Breast epithelium (tissue), 4 donors: ENCODE measurements around the gene SLC30A1. TPM values are rescaled to one million over a fixed set of nuclear protein-coding genes. Genes with fewer than 3 reads are reported as not detected.
"Not testable (repeated sequence)": the region's sequence is repeated elsewhere in the genome, so short reads cannot be mapped to it uniquely, and the experiment has no call there.

Experiments
- DNase-seq, 2 donors: peaks; one replicate each; pipeline ENCODE4 v3.0.0-alpha.2; 2019; ENCODE audit warnings: low spot score in 2 of 2
- H3K27ac ChIP-seq, 2 donors: fragments of 200-600 bp; sonication (generic) in 1 of 2; one replicate each; pipeline ENCODE4 v1.5.1; 2016 to 2019; ENCODE audit warnings: mild to moderate bottlenecking in 1 of 2
- H3K27me3 ChIP-seq, 2 donors: fragments of 200-600 bp; sonication (generic) in 1 of 2; one replicate each; pipeline versions ENCODE4 v1.5.1 to v1.6.0; 2017 to 2019; ENCODE audit warnings: control low read depth in 1 of 2, mild to moderate bottlenecking in 1 of 2
- H3K36me3 ChIP-seq: fragments of 200-600 bp; one replicate; pipeline ENCODE4 v1.5.1; 2019
- H3K4me1 ChIP-seq, 2 donors: fragments of 200-600 bp; sonication (generic); one replicate each; pipeline ENCODE4 v1.5.1; 2016 to 2019; ENCODE audit warnings: control low read depth in 1 of 2
- H3K4me3 ChIP-seq, 3 donors: fragments of 200-600 bp; sonication (generic); 1 replicate in 2 of 3; 2 replicates in 1 of 3; pipeline ENCODE4 v1.5.1; 2016 to 2019; ENCODE audit warnings: mild to moderate bottlenecking in 3 of 3, moderate library complexity in 2 of 3
- H3K9me3 ChIP-seq, 2 donors: fragments of 200-600 bp; sonication (generic) in 1 of 2; one replicate each; pipeline ENCODE4 v1.5.1; 2016 to 2019; ENCODE audit warnings: control low read depth in 1 of 2
- CTCF ChIP-seq, 3 donors: fragments of 450-650 bp; IDR thresholded peaks; one replicate each; pipeline ENCODE4 v1.5.1; 2016 to 2017; ENCODE audit warnings: antibody characterized with exemption in 3 of 3, mild to moderate bottlenecking in 3 of 3, moderate library complexity in 3 of 3
- POLR2A ChIP-seq: fragments of 450-650 bp; IDR thresholded peaks from one replicate; pipeline ENCODE4 v1.6.1; 2016; ENCODE audit warnings: antibody characterized with exemption, mild to moderate bottlenecking, moderate library complexity
- POLR2AphosphoS5 ChIP-seq, 3 donors: sonication (generic); formaldehyde crosslinking; IDR thresholded peaks; one replicate each; pipeline ENCODE4 v1.6.1; 2017; ENCODE audit warnings: antibody characterized with exemption in 3 of 3
- intact Hi-C: fragments of 100-400 bp; cut with DNase I; formaldehyde crosslinking; loops from one replicate; pipeline ENCODE4 v1.15.1; 2023; ENCODE audit warnings: low total_unique reads
- total RNA-seq, 3 donors: library from RNA; depleted of rRNA; stranded (reverse); fragments of >200 nt; gene quantifications; one replicate each; pipeline ENCODE4 v1.1.0, GENCODE V29; 2016

SLC30A1 gene
- total RNA-seq, 3 donors from 2014 or later, result 16.1 to 21.2 (median 16.3) TPM

GRCh38 chr1:211546543-211546942 is 32.4 kb downstream of the SLC30A1 start:
- H3K27me3 ChIP-seq, result no peaks in the 10 kb centered on the region
- TF ChIP-seq POLR2AphosphoS5 (IDR thresholded peaks at IDR 0.05), result no peak
- TF ChIP-seq CTCF (IDR thresholded peaks at IDR 0.05), result no peak
- TF ChIP-seq POLR2A, result no peak
- no peak overlapping the region for H3K27ac ChIP-seq
- H3K4me1 ChIP-seq, result no peaks in the 10 kb centered on the region
- intact Hi-C loops, result no loop called here
- no peak overlapping the region for H3K4me3 ChIP-seq
- H3K36me3 ChIP-seq, result no peaks in the 10 kb centered on the region
- no peaks in the 10 kb centered on the region for H3K9me3 ChIP-seq
- no peak for DNase-seq

GRCh38 chr1:211543025-211543424 is 35.9 kb downstream of the SLC30A1 start:
- no peaks in the 10 kb centered on the region for H3K36me3 ChIP-seq
- peak overlapping the region; percentile 2 to 40 for H3K27ac ChIP-seq
- no peak overlapping the region for H3K4me3 ChIP-seq
- H3K9me3 ChIP-seq, result no peaks in the 10 kb centered on the region
- DNase-seq, result peak in 1 of 2 donors; percentile 23
- H3K4me1 ChIP-seq, result no peaks in the 10 kb centered on the region
- H3K27me3 ChIP-seq, result no peaks in the 10 kb centered on the region
- intact Hi-C loops, result no loop called here
- TF ChIP-seq CTCF (IDR thresholded peaks at IDR 0.05), result no peak
- no peak for TF ChIP-seq POLR2AphosphoS5 (IDR thresholded peaks at IDR 0.05)
- no peak for TF ChIP-seq POLR2A

DNA sequence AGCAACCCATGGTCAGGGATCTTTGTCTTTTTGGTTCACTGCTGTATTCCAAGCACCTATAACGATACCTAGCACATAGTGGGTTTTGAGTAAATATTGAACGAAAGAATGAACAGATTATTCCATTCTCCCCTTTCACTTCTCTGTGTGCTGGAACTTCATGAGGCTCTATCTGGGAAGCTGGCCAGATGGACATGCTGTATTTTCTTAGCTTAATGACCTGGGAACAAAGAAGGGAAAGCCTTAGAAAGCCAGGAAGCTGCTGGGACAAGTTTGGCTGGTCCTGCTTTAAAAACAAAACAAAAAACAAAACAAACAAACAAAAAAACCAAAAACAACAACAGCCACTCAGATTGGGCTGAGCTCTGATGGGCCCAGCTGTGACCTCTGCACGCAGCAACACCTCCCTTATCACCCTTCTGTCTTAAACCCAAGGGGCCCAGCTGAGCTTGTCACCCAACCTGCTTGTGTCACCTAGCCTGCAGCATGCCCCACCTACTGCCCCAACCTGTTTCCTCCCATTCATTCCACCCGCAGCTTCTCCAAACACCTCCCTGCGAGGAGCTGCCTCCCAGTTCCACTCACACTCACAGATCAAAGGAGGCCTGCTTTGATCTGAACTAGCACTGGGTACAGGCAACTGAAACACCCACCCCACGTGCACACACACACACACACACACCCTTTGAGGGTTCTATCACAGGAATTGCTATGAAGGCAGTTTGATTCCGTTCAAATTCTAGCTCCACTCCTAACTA is 37.1 kb downstream of the SLC30A1 start:
- TF ChIP-seq POLR2AphosphoS5 (IDR thresholded peaks at IDR 0.05) (no peak), CTCF (IDR thresholded peaks at IDR 0.05) (no peak), POLR2A (no peak)
- intact Hi-C loops, result no loop called here
- peak overlapping the region; percentile 40 to 51 for H3K27ac ChIP-seq
- H3K36me3 ChIP-seq, result no peaks in the 10 kb centered on the region
- no peaks in the 10 kb centered on the region for H3K9me3 ChIP-seq
- H3K27me3 ChIP-seq, result no peaks in the 10 kb centered on the region
- H3K4me3 ChIP-seq, result no peak overlapping the region
- DNase-seq, result peak; percentile 58 to 65
- no peaks in the 10 kb centered on the region for H3K4me1 ChIP-seq

GRCh38 chr1:211541278-211541677 is 37.7 kb downstream of the SLC30A1 start:
- Histone ChIP-seq H3K27me3 (no peaks in the 10 kb centered on the region), H3K4me3 (no peak overlapping the region), H3K4me1 (no peaks in the 10 kb centered on the region), H3K36me3 (no peaks in the 10 kb centered on the region), H3K27ac (peak overlapping the region in 1 of 2 donors; percentile 51), H3K9me3 (no peaks in the 10 kb centered on the region)
- DNase-seq, result no peak
- intact Hi-C loops, result no loop called here
- no peak for TF ChIP-seq CTCF (IDR thresholded peaks at IDR 0.05)
- TF ChIP-seq POLR2AphosphoS5 (IDR thresholded peaks at IDR 0.05), result no peak
- no peak for TF ChIP-seq POLR2A

GRCh38 chr1:211540824-211541223 is 38.1 kb downstream of the SLC30A1 start:
- intact Hi-C loops, H3K4me3 ChIP-seq, H3K27ac ChIP-seq, H3K36me3 ChIP-seq, H3K27me3 ChIP-seq, DNase-seq, H3K4me1 ChIP-seq, H3K9me3 ChIP-seq: not testable (repeated sequence)
